ENCODE data around the gene PYGL. TPM values are rescaled to one million over a fixed set of nuclear protein-coding genes. Genes with fewer than 3 reads are reported as not detected.
"Not testable (repeated sequence)": the region's sequence is repeated elsewhere in the genome, so short reads cannot be mapped to it uniquely, and the experiment has no call there.

The PYGL gene
- total RNA-seq, 2 experiments from 2014 or later = 1.6 to 1.7 TPM

DNA sequence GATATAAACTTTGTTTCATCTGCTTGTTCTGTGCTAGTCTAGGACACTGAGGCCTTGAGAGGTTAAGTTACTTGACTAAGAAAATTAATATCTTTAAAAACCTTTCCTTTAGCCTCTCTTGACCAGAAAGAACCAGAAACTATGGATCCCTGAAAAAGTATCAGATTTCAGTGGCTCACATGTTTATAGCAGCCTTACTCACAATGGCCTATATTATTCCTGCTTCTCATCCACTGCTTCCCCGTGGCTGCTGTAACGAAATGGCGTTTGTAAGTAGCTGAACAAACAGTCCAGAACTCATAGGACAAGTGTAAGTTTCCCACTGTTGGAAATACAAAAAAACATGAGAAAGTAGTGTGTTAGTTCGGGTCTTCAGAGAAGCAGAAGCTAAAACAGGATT is 3.2 kb upstream of the PYGL start:
- TF ChIP-seq, protein P1, sequence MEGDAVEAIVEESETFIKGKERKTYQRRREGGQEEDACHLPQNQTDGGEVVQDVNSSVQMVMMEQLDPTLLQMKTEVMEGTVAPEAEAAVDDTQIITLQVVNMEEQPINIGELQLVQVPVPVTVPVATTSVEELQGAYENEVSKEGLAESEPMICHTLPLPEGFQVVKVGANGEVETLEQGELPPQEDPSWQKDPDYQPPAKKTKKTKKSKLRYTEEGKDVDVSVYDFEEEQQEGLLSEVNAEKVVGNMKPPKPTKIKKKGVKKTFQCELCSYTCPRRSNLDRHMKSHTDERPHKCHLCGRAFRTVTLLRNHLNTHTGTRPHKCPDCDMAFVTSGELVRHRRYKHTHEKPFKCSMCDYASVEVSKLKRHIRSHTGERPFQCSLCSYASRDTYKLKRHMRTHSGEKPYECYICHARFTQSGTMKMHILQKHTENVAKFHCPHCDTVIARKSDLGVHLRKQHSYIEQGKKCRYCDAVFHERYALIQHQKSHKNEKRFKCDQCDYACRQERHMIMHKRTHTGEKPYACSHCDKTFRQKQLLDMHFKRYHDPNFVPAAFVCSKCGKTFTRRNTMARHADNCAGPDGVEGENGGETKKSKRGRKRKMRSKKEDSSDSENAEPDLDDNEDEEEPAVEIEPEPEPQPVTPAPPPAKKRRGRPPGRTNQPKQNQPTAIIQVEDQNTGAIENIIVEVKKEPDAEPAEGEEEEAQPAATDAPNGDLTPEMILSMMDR (IDR thresholded peaks at IDR 0.05) = no peak
- H3K4me1 Mint-ChIP-seq (ENCODE audit: low read depth) = peaks cover 9% of the 10 kb centered on the region
- peaks cover 20% of the 10 kb centered on the region for H3K27me3 Mint-ChIP-seq
- POLR2A ChIA-PET = no interaction called here
- ATAC-seq (no peak), DNase-seq (no peak)
- no peaks in the 10 kb centered on the region for H3K36me3 Mint-ChIP-seq (ENCODE audit: low read depth)
- no peak overlapping the region for H3K27ac Mint-ChIP-seq
- CTCF ChIA-PET = interaction anchor here (0.7 to 1.0 kb wide), 2 partner anchors 16 to 148 kb away, joined by 3 read pairs; no protein-coding TSS in a partner anchor
- no peak overlapping the region for H3K4me3 Mint-ChIP-seq
- H3K9me3 Mint-ChIP-seq = no peaks in the 10 kb centered on the region
- intact Hi-C loops (cut with micrococcal nuclease) = loop anchor here (10.0 kb wide), 1 partner anchor 257 kb away; no protein-coding TSS in a partner anchor

DNA sequence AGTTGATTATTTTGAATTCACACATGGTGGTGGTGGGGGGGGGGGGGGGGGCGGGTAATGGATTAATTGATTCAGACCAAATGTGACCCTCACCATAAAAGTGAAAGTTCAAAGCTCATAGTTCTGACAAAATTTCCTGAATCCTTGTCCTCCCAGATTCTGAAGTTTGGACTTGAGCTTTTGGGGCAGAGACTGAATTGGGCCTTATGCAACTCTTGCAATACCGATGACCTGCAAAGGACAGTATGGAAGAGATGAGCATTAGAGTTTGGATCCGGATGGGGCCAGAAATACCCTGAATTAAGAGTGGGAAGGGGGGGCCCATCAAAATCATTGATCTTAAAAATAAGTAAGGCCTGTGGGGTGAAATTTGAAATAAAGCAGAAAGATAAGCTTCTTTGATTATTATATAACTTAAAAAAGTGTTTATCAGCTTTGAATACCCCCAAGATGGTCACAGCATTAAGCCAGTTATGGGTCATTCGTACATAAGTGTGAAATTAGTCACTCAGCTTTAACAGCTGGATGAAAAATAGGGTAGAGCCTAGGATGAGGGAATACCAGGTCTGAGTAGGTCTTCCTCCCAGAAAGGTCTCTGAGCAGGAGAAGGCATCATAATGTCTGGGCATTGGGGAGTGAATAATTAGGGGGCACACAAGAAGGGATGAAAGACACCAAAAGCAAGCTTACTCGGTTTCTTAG is 2.1 kb upstream of the PYGL start:
- TF ChIP-seq, protein P1 (IDR thresholded peaks at IDR 0.05) = no peak
- DNase-seq (no peak), ATAC-seq (no peak)
- intact Hi-C loops (cut with micrococcal nuclease) = loop anchor here (10.0 kb wide), 1 partner anchor 258 kb away; no protein-coding TSS in a partner anchor
- Mint-ChIP-seq H3K4me1 (ENCODE audit: low read depth) (peaks cover 9% of the 10 kb centered on the region), H3K4me3 (no peak overlapping the region), H3K36me3 (ENCODE audit: low read depth) (no peaks in the 10 kb centered on the region), H3K27ac (no peak overlapping the region), H3K27me3 (peaks cover 23% of the 10 kb centered on the region), H3K9me3 (no peaks in the 10 kb centered on the region)
- ChIA-PET POLR2A (no interaction called here), CTCF (interaction anchor here (0.7 kb wide), 1 partner anchor 149 kb away, joined by 3 read pairs; no protein-coding TSS in a partner anchor)

DNA sequence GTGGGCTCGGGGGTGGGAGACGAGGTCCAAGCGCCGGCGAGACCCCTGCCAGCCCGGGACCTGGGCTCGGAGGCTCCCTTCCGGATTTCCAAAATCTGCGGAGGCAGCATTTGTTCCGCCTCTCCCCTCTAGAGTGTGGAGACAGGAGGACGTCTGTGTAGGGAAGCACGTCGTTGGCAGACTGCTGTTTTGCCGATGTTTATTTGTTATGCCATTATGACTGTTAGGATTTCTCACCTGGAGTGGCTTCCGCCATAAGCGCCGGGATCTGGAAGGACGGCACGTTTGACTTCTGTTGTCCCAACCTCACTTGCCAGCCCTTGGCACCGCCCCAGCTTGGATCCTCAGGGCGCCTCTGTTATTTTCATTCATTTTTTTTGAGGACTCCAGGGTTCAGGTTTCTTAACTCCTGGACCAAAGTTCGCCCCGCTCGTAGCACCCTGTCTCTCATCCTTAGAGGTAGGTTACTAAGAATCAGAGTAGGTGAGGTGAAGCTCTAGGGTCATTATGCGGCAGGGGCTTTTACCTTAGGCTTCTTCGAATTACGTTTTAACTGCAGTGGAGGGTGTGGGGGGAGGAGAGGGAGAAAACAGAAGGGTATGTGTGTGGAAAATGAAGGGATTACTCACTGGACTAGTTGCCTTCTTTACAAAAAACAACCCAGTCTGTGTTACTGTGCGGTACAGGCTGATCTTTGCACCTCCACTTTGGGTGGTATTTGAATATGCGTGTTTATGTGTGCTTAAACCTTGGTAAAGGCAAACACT is 547 bp upstream of the PYGL start:
- ChIA-PET CTCF (interaction anchor here (1.5 kb wide), 1 partner anchor 11 kb away, joined by 3 read pairs; no protein-coding TSS in a partner anchor), POLR2A (no interaction called here)
- no peaks in the 10 kb centered on the region for H3K36me3 Mint-ChIP-seq (ENCODE audit: low read depth)
- H3K27ac Mint-ChIP-seq = peak overlapping the region; percentile 43
- H3K4me3 Mint-ChIP-seq = peak overlapping the region; percentile 76
- DNase-seq (peak; percentile 46), ATAC-seq (peak; percentile 71)
- TF ChIP-seq, protein P1 (IDR thresholded peaks at IDR 0.05) = no peak
- H3K4me1 Mint-ChIP-seq (ENCODE audit: low read depth) = peaks cover 9% of the 10 kb centered on the region
- H3K27me3 Mint-ChIP-seq = peaks cover 30% of the 10 kb centered on the region
- intact Hi-C loops (cut with micrococcal nuclease) = loop anchor here (10.0 kb wide), 1 partner anchor 260 kb away; no protein-coding TSS in a partner anchor
- H3K9me3 Mint-ChIP-seq = no peaks in the 10 kb centered on the region

DNA sequence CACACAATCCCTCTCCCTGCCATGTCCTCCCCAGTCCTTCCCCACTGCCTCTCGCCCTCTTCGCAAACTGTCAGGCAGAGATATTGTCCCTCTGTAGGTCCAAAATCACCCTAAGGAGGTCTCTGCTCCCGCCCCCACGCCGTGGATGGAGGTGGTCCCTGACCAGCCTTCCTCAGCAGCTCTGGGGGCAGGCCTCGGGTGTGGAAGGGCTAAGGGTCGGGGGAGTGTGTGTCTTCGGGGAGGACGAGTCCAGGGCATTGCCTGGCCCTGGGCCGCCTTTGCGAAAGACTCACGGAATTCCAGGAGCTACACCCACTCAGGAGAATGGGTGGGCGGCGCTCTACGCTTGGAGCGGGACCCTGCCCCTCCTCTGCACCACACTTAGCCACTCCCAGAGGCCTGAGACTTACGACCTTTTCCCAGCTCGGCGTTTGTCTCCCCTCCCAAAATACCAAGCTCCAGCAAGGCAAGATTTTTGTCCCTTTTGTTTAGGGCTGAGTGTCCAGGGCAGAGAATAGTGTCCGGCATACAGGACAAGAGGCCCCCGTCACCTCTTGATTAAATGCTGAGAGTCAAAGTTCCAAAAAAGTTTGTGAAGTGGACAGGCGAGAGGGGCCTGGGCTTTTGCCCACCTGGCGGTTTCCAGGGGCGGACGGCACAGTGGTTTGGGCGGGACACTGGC is 881 bp downstream of the PYGL start:
- intact Hi-C loops (cut with micrococcal nuclease) = loop anchor here (10.0 kb wide), 1 partner anchor 261 kb away; no protein-coding TSS in a partner anchor
- TF ChIP-seq, protein P1 (IDR thresholded peaks at IDR 0.05) = no peak

DNA sequence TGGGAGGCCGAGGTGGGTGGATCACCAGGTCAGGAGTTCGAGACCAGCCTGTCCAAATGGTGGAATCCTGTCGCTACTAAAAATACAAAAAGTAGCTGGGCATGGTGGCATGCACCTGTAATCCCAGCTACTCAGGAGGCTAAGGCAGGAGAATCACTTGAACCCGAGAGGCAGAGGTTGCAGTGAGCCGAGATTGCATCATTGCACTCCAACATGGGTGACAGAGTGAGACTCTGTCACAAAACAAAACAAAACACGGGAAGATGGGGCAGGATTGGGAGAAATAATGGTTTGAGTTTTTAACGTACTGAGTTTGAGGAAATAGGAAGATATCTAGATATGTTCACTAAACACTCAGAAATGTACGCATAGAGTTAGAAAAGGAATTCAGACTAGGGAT is 2.6 kb downstream of the PYGL start:
- DNase-seq; H3K4me3 Mint-ChIP-seq; H3K36me3 Mint-ChIP-seq (ENCODE audit: low read depth); H3K9me3 Mint-ChIP-seq; CTCF ChIA-PET; ATAC-seq; H3K27ac Mint-ChIP-seq: not testable (repeated sequence)
- Mint-ChIP-seq H3K27me3 (peaks cover 34% of the 10 kb centered on the region), H3K4me1 (ENCODE audit: low read depth) (peaks cover 12% of the 10 kb centered on the region)
- intact Hi-C loops (cut with micrococcal nuclease) = loop anchor here (10.0 kb wide), 1 partner anchor 263 kb away; no protein-coding TSS in a partner anchor
- POLR2A ChIA-PET = interaction anchor here (0.8 kb wide), 1 partner anchor 23 kb away, joined by 4 read pairs; no protein-coding TSS in a partner anchor

More for the DNA sequence above, 881 bp downstream of the PYGL start:
- ATAC-seq (no peak), DNase-seq (no peak)
- peaks cover 30% of the 10 kb centered on the region for H3K27me3 Mint-ChIP-seq
- ChIA-PET POLR2A (no interaction called here), CTCF (interaction anchor here (1.5 kb wide), 1 partner anchor 12 kb away, joined by 3 read pairs; no protein-coding TSS in a partner anchor)
- no peaks in the 10 kb centered on the region for H3K36me3 Mint-ChIP-seq (ENCODE audit: low read depth)
- H3K9me3 Mint-ChIP-seq = no peaks in the 10 kb centered on the region
- peaks cover 9% of the 10 kb centered on the region for H3K4me1 Mint-ChIP-seq (ENCODE audit: low read depth)
- H3K27ac Mint-ChIP-seq = no peak overlapping the region
- peak overlapping the region; percentile 69 for H3K4me3 Mint-ChIP-seq

Measured in activated CD8-positive, alpha-beta T cell treated with anti-CD3 and anti-CD28 coated beads for 36 hours (primary cell).